ENCODE measurements around the gene TENT4A.

Gene TENT4A

GRCh38 chr5:6790346-6790865, 77.2 kb downstream of the TENT4A start:
- no peak overlapping the region for H3K4me3 ChIP-seq (ENCODE audit: low read depth, low read length)
- DNase-seq (ENCODE audit: low read depth), result no peak
- TF ChIP-seq, protein P1, sequence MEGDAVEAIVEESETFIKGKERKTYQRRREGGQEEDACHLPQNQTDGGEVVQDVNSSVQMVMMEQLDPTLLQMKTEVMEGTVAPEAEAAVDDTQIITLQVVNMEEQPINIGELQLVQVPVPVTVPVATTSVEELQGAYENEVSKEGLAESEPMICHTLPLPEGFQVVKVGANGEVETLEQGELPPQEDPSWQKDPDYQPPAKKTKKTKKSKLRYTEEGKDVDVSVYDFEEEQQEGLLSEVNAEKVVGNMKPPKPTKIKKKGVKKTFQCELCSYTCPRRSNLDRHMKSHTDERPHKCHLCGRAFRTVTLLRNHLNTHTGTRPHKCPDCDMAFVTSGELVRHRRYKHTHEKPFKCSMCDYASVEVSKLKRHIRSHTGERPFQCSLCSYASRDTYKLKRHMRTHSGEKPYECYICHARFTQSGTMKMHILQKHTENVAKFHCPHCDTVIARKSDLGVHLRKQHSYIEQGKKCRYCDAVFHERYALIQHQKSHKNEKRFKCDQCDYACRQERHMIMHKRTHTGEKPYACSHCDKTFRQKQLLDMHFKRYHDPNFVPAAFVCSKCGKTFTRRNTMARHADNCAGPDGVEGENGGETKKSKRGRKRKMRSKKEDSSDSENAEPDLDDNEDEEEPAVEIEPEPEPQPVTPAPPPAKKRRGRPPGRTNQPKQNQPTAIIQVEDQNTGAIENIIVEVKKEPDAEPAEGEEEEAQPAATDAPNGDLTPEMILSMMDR (IDR thresholded peaks at IDR 0.05; ENCODE audit: low read depth, low read length, missing control alignments), result no peak

GRCh38 chr5:6791031-6791430, 77.8 kb downstream of the TENT4A start:
- no peak for DNase-seq (ENCODE audit: low read depth)
- TF ChIP-seq, protein P1 (IDR thresholded peaks at IDR 0.05; ENCODE audit: low read depth, low read length, missing control alignments), result no peak
- no peak overlapping the region for H3K4me3 ChIP-seq (ENCODE audit: low read depth, low read length)

- DNase-seq (ENCODE audit: low read depth), result no peak
- H3K4me3 ChIP-seq (ENCODE audit: low read depth, low read length), result no peak overlapping the region
- TF ChIP-seq, protein P1 (IDR thresholded peaks at IDR 0.05; ENCODE audit: low read depth, low read length, missing control alignments), result no peak
Observed at GRCh38 chr5:6792376-6792775, 79.1 kb downstream of the TENT4A start.

- TF ChIP-seq, protein P1 (IDR thresholded peaks at IDR 0.05; ENCODE audit: low read depth, low read length, missing control alignments), result no peak
- no peak for DNase-seq (ENCODE audit: low read depth)
- no peak overlapping the region for H3K4me3 ChIP-seq (ENCODE audit: low read depth, low read length)
Observed at GRCh38 chr5:6792911-6793471, 79.8 kb downstream of the TENT4A start.

GRCh38 chr5:6801236-6801635, 88.0 kb downstream of the TENT4A start:
- H3K4me3 ChIP-seq (ENCODE audit: low read depth, low read length), result no peak overlapping the region
- TF ChIP-seq, protein P1 (IDR thresholded peaks at IDR 0.05; ENCODE audit: low read depth, low read length, missing control alignments), result no peak
- no peak for DNase-seq (ENCODE audit: low read depth)

DNA sequence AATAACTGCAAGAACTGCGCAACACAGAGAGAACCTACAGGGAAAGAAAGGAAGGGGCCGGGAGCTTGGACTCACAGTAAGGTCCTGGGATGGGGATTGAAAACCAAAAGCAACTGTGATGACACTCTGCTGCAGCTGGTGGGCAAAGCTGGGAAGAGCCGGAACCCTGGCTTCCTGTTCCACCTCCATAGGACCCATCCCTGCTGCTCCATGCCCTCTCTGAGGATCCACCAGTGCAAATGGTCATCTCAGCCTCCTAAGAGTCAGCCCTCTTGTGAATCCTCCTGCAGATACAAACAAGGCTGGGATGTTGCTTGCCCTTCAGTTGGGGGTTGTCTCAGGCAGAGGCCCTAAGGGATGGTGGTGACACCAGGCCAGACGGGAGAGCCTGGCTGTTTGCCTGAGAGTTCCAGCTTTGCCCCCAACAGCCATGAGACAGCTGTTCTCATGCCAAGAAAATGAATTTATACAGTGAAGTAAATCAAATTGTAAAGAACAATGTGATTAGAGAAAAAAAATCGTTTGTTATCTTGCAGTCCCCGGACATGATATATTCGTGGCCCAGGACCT, 90.8 kb downstream of the TENT4A start:
- TF ChIP-seq, protein P1 (IDR thresholded peaks at IDR 0.05; ENCODE audit: low read depth, low read length, missing control alignments), result no peak
- DNase-seq (ENCODE audit: low read depth), result no peak
- no peak overlapping the region for H3K4me3 ChIP-seq (ENCODE audit: low read depth, low read length)
